Measurements from ENCODE around the gene SBNO1.
"Not testable (repeated sequence)": the region's sequence is repeated elsewhere in the genome, so short reads cannot be mapped to it uniquely, and the experiment has no call there.

Gene SBNO1

GRCh38 chr12:123369229-123369628 is 4.6 kb upstream of the SBNO1 start:
- Histone ChIP-seq H3K36me3 (ENCODE audit: control insufficient read depth, insufficient read depth, low read length) (no peaks in the 10 kb centered on the region), H3K4me3 (replicated peaks; ENCODE audit: low read depth, low read length) (no peak overlapping the region), H3K27me3 (replicated peaks; ENCODE audit: control insufficient read depth, insufficient read depth, low read length) (no peaks in the 10 kb centered on the region)
- DNase-seq (ENCODE audit: extremely low read depth, insufficient read length), result no peak
- TF ChIP-seq CTCF (IDR thresholded peaks at IDR 0.05; ENCODE audit: insufficient read depth, low read length, poor library complexity, severe bottlenecking), result no peak

- DNase-seq (ENCODE audit: extremely low read depth, insufficient read length); H3K4me3 ChIP-seq (replicated peaks; ENCODE audit: low read depth, low read length); H3K36me3 ChIP-seq (ENCODE audit: control insufficient read depth, insufficient read depth, low read length); H3K27me3 ChIP-seq (replicated peaks; ENCODE audit: control insufficient read depth, insufficient read depth, low read length): not testable (repeated sequence)
These were observed 3.8 kb upstream of the SBNO1 start for GRCh38 chr12:123368431-123368830.

- Histone ChIP-seq H3K27me3 (replicated peaks; ENCODE audit: control insufficient read depth, insufficient read depth, low read length) (no peaks in the 10 kb centered on the region), H3K4me3 (replicated peaks; ENCODE audit: low read depth, low read length) (no peak overlapping the region), H3K36me3 (ENCODE audit: control insufficient read depth, insufficient read depth, low read length) (no peaks in the 10 kb centered on the region)
- DNase-seq (ENCODE audit: extremely low read depth, insufficient read length), result no peak
- TF ChIP-seq CTCF (IDR thresholded peaks at IDR 0.05; ENCODE audit: insufficient read depth, low read length, poor library complexity, severe bottlenecking), result no peak
These were observed 2.9 kb upstream of the SBNO1 start for GRCh38 chr12:123367511-123367910.

- no peaks in the 10 kb centered on the region for H3K27me3 ChIP-seq (replicated peaks; ENCODE audit: control insufficient read depth, insufficient read depth, low read length)
- DNase-seq (ENCODE audit: extremely low read depth, insufficient read length), result peak; percentile 99
- H3K4me3 ChIP-seq (replicated peaks; ENCODE audit: low read depth, low read length), result peak overlapping the region; percentile 92
- no peaks in the 10 kb centered on the region for H3K36me3 ChIP-seq (ENCODE audit: control insufficient read depth, insufficient read depth, low read length)
- TF ChIP-seq CTCF (IDR thresholded peaks at IDR 0.05; ENCODE audit: insufficient read depth, low read length, poor library complexity, severe bottlenecking), result peak; percentile 84
These were observed 624 bp upstream of the SBNO1 start for GRCh38 chr12:123365025-123365917.

DNA sequence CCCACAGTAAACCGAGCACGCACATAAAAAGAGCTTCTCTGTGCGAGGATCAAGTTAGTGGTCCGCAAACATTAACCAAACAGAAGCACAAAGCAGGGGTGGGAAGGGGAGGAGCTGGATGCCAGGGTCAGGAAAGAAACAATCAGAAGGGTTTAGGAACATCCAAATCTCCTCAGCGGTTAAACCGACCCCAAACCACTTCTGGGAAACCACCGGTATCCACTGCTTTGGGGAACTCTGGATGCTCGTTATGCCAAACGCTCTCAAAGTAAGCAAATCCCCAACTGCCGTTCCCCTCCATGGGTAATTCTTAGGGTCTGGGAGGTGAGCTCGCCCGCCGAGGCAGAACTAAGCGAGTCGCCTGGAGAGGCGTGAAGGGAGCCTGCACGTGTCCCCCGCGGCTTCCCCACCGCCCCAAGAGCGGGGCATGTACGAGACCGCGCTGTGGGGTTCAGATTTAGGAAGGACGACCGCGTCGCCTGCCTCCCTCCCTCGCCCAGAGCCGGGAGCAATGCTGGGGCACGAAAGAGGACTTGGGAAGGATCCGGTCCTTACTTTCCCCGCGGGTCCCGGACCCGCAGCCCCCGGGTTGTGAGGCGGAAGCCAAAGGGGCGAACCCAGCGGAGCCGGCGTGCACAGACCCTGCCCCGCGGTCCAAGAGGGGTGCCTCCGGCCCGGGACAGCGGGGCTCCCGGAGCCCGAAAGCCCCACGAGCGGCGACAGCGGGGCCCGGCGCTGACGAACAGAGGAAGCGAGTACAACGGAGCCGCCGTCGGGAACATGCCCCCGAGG is 711 bp downstream of the SBNO1 start:
- Histone ChIP-seq H3K27me3 (replicated peaks; ENCODE audit: control insufficient read depth, insufficient read depth, low read length) (no peaks in the 10 kb centered on the region), H3K4me3 (replicated peaks; ENCODE audit: low read depth, low read length) (peak overlapping the region; percentile 92), H3K36me3 (ENCODE audit: control insufficient read depth, insufficient read depth, low read length) (no peaks in the 10 kb centered on the region)
- peak; percentile 60 for DNase-seq (ENCODE audit: extremely low read depth, insufficient read length)
- no peak for TF ChIP-seq CTCF (IDR thresholded peaks at IDR 0.05; ENCODE audit: insufficient read depth, low read length, poor library complexity, severe bottlenecking)

DNA sequence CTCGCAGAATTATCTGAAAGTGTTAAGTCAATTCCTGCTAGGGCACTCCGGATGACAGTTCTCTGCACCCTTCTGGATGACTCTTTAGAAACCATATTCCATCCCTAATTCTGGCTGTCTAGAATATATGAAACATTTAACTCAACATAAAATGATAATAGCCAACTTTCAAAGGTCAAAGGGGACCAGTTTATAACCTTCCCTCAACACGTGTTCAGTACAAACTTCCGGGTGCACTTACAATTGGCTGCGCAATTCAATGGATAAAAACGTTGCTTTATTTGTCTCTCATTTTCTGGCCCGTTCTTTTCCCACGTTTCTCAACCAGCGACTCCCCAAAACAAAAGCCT is 1.3 kb downstream of the SBNO1 start:
- no peak for TF ChIP-seq CTCF (IDR thresholded peaks at IDR 0.05; ENCODE audit: insufficient read depth, low read length, poor library complexity, severe bottlenecking)
- DNase-seq (ENCODE audit: extremely low read depth, insufficient read length), result no peak

More for the DNA sequence above, 1.3 kb downstream of the SBNO1 start:
- peak overlapping the region; percentile 92 for H3K4me3 ChIP-seq (replicated peaks; ENCODE audit: low read depth, low read length)
- H3K36me3 ChIP-seq (ENCODE audit: control insufficient read depth, insufficient read depth, low read length), result no peaks in the 10 kb centered on the region
- H3K27me3 ChIP-seq (replicated peaks; ENCODE audit: control insufficient read depth, insufficient read depth, low read length), result no peaks in the 10 kb centered on the region
